Activated CD8-positive, alpha-beta memory T cell treated with anti-CD3 and anti-CD28 coated beads for 48 hours (primary cell): ENCODE measurements around the gene GSN.

Experiments used
- DNase-seq, 3 experiments: peaks; one replicate each; pipeline ENCODE4 v3.0.0-alpha.2; 2020; ENCODE audit warnings: low read depth in 2 of 3, low spot score in 2 of 3

GSN gene

DNA sequence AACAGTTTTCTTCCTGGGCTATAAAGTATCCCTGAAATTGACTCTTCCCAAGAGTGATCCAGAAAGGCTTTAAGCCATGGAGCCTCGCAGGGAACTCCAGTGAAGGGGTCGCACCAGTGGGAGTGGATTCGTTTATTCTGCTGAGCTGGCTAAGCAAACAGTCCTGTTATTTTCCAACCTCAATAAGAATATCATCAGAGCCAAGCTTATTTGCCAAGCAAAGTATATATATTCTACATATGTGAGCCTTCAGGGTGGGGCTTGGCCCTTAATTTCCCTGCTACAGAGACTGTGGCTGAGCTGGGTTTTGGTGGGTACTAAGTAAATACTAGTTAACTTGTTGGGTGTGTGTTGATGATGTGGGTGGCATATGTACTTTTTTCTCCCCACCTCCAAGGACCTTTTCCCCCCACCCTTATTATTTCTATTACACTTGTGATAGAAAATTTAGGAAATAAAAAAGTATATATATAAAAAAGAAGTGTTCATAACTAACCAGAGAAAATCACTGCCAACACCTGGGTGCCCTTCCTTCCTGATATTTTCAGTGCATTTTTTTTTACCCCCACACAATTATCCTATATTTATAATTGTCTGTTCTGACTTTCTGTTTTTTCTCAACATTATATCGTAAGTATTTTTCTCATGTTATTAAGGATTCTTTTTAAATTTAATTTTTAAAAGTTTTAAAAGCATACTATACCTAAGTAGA lies 5.3 kb downstream of the GSN start:
- DNase-seq, result no peak

DNA sequence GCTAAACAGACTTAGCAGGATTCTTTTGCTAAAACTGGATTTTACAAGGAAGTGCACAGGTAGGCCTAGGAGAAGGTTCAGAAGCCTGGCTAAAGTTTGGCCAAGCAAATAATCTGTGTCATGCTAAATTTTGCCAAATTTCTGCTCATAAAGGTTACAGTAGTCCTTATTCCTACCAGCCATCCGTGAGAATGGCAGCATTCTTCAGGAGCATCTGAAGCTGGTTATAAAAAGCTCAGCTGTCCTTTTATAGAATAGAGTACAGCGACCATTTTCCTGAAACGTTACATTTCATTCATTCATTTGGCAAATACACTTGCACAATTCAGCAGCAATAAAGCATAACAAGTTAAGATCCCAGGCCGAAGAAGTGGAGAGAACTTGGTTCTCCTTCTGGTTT lies 6.9 kb downstream of the GSN start:
- DNase-seq, result no peak

DNA sequence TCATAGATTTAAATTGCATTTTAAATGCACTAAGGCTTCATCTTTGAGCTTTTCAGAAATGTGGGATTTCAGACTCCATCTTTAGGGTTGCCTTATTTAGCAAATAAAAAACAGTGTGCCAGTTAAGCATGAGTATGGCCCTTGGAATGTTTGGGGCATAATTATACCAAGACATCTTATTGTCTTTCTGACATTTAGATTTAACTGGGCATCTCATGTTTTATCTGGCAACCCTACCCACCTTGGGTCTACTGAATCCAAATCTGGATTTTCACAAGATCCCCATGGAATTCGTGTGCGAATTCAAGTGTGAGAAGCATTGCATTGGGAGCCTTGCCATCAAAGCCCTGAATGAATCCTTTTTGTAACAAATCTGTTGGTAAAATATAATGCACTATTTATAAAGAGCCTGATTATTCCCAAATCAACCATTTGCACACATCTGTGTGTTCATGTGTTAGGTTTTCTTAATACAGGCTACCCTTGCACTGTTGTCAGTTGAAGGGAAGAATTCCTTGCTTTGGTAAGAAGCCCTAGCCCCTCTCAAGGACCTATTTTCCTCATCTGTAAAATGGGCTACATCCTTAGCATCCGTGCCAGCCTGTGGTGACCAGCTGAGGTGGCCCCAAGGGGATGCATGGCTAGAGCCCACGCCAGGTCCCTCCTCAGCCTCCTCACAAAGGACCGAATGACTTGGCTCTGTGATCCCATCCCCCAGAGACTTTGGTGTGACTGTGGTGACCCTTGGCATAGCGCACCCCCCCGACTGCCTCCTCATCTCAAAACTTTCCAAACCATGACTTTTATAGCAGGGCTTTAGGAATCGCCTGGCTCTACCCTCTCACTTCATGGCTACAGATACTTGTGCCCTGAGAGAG lies 8.1 kb downstream of the GSN start:
- no peak for DNase-seq

DNA sequence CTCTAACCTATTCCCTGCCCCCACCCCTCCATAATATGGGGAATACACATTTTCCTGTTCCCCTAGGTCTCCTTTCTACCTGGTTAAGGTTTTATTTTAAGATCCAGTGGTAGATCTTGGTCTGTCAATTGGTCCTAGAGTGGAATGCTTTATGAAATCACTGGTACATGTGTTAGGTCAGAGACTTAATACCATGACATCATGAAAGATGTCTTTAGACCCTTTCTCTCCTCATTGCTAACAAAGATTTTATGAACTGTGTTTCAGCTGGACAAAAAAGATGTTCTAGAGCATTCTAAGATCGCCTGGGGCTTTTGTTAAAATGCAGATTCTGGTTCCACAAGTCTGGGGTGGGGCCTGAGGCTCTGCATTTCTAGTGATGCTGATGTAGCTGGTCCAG lies 9.1 kb downstream of the GSN start:
- DNase-seq, result no peak

DNA sequence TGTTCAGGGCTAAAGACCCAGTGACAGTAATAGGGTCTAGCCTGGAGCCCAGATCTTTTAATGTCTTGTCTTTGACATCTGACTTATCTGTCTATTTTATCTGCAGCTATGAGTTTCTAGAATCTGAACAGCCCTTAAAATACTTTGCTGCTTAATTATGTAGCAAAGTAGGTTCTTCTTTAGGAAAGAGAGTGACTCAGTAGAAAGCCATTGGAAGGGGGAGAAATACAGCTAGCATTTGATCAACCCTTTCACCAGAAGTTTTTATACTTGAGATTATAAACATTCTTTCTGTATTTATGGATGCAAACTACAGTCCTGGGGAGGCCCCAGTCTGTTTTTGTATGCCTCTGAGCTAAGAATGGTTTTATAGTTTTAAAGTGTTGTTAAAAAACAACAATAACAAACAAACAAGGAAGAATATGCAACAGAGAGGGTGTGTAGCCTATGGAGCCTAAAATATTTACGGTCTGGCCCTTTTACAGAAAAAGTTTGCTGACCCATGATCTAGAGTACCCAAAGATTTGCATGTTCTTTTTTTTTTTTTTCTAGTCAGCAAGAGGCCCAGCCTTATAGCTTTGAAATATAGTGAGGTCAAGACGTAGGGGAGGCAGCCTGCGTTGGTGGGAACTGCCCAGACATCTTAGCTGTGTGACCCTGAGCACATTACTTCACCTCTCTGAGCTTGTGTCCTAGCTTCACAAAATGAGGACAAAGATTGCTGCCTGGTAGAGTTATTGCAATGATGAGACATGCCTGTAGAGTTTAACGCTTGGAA lies 9.7 kb downstream of the GSN start:
- no peak for DNase-seq

DNA sequence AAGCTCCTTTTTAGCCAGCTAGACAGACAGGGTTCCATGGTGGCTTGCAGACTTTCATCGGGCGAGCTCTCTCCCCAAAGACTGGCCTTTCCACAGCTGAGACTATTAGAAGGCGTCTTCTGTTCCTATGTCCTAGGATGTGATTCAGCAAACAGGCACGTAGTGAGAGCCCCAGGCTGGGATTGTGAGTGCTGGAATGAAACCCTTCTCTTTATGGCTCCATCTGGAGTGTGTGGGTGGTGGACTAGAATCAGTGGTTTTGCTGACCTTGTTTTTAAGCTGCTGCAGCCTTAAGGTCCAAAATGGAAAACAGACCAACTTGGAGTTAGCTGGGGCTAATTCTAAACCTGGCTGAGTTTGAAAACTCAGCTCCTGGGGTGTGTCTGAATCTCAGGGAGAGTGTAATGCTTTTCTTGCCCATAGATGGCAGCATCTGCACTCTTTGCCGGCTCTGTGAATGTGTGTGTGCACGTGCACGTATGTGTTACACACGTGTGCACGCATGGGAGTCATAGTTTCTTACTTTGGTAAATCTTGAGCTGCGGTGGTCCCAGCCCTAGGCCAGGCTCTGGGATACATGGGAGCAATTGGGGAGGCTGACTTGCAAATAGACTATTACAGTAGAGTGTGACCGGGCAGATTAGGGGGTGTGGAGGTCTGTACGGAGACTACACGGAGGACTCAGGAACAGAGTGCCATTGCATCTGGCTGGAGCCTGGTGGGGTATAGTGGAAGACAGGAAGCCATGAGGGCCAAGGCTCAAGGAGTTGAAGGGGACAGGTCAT lies 10.7 kb downstream of the GSN start:
- DNase-seq, result no peak

DNA sequence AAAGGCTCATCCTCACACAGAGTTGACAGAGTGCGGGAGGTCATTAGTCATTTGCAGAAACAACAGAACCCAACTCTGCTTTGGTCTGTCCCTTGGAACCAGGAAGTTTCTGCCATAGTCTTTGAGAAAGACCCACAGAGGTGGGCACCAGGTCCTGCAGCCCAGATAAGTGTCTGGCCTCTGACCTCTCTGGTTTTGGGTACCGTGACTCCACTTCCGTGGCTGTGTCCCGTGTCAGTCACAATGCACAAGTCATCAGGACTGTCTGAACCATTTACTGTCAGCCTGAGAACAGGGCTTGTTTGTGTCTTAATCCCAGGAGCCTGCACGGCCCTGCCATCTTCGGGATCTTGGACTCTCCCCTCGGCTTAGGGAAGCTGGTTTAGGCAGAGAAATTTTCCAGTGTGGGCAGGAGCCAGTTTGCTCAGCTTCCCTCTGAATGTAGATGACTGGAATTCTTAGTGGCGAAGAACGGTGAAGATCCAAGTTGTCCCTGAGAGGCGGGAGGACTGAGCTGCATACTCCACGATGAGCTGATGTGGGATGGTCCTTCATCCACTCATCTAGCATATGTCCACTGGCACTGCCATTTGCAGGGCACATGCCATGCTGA lies 11.9 kb downstream of the GSN start:
- no peak for DNase-seq

DNA sequence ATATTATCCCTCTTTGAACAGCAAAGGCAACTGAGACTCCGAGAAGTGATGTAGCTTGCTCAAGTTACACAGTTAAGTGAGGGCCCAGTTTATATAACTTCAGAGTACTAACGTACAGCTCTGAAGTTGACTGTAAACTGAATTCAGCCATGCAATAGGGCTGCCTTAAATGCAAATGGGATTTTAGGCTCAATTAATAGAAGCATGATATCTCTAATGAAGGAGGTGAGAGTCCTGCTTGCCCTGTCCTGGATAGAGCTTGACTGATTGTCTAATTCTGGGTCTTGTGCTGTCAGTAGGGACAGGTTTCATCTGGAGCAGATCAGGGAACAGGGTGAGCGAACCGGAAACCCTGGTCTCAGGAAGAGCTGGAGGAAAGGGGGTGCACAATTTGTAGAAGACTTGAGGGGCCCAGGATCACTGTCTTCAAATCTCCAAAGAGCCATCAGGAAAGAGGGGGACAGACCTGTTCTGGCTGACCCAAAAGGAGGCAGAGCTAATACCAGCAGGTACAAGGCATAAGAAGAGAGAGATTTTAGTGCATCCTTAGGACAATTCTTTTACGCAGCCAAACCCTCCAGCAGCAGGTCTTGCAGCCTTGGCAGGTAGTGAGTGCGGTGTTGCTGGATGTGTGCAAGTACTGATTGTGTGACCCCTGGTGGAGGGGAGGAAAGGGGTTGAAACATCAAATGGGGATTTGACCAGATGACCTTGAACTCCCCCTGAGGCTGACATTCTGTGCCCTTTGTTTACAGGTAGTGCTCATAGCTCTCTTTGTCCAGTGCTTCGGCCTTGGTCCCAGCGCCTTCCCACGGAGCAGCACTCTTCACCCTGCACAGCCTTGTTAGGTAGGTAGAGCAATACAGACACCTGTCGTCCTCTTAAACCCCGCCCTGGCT lies 13.0 kb downstream of the GSN start:
- no peak for DNase-seq

DNA sequence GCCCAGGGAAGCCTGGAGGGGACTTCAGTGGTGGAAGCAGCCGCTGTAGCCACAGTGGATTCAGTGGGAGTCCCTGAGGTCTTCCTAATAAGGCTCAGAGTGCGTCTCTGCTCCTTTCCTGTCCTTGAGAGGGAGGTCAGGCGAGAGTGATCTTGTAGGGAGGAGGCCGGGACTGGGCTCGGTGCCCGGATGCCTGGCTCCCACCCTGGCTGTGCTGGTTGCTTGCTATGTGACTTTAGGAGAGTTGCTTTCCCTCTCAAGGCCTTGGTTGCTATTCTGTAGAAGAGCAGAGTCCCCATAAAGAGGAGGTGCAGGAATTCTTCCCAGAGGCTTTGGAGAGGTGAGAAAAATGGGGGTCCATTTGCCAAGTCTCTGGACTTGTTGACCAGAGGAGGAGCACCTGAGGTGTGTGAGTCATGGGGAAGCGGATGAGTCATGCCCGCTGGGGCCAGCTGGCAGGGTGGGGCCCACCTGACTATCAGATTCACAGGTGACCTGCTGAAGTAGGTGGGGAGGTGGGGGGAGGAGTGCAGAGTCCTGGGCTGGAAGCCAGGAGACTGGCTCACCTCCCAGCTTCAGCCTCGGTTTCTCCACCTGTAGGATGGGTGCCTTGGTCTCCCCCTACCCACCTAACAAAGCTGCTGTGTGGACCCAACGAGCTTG lies 13.8 kb downstream of the GSN start:
- no peak for DNase-seq

DNA sequence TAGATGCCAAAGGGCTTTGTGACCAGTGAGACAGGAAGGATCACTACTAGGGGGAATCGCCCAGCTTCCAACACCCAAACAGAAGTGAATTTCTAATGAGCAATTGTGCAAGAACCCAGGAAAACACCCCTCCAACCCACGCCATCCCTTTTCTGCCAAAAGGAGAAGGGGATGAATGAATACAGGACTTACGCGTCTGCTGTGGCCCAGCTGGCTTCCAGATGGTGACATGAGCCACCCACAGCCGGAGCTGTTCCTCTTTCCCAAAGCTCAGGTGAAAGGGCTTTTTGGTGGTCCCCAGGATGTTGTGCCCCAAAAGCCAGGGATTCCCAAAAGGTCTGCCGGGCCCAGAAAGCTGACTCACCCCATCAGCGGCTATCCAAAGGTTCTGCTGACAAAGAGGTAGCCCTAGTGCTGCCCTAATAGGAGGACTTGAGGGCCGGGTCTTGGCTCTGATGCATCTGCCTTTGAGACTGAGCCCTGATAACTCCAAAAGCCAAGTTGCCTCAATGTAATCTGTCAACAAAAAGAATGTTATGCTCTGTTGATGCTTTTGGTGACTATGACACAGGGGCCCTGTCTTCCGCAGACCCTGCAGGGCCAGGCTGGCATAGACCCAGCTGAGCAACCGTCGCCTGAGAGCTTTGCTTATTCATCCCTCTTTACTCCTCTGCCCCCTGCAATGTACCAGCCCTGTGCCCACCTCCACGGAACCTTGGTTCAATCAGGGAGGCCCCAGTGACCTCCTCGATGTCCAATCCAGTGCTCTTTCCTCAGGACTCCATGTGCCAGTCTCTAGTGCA lies 14.5 kb downstream of the GSN start:
- no peak for DNase-seq

DNA sequence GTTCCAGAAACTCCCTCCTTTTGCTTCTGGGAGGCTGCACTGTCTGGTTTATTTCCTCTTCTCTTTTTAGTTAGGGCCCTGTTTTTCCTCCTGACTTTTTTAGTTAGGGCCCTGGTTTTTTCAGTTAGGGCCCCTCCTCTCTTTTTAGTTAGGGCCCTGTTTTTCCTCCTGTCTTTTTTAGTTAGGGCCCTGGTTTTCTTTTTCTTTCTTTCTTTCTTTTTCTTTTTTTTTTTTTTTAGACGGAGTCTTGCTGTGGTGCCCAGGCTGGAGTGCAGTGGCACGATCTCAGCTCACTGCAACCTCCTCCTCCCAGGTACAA lies 15.1 kb downstream of the GSN start:
- no peak for DNase-seq

DNA sequence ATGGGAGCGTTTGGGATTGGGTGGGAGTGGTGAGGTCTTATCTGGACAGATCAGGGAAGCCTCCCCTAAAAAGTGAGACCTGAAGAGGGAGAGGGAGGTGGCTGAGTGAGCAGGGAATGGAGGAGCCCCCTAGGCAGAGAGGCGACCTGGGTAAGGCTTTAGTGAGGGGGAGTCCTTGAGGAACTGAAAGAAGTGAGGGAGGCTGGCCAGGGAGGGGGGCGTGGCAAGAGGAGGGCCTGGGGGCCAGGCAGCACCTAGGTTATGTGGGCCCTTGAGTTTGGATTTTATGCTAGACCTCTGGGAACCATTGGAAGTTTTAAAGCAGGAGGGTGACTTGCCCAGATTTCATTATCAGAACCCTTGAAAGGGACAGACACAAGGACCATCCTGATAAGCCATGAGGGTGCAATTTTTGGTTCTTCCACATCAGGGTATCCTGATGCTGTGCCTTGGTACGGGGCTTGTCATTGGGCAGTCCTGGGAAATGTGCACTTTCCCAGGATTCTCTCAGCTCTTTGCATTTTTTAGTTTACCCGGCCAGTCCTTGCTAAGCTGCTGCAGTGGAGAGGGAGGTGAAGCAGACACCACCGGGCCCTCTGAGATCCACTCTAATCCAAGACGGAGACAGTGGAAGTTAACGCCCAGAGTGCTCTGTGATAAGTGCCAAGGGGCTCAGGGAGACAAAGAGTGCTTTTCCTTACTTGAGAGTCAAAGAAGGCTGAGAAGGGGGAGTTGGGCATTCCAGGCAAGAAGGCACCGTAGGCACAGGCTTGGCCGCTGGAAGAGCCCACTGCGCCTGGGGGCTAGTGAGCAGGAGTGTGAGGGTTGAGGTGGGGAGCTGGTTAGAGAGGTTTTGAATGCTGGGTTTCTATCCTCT lies 16.1 kb downstream of the GSN start:
- DNase-seq, result no peak

DNA sequence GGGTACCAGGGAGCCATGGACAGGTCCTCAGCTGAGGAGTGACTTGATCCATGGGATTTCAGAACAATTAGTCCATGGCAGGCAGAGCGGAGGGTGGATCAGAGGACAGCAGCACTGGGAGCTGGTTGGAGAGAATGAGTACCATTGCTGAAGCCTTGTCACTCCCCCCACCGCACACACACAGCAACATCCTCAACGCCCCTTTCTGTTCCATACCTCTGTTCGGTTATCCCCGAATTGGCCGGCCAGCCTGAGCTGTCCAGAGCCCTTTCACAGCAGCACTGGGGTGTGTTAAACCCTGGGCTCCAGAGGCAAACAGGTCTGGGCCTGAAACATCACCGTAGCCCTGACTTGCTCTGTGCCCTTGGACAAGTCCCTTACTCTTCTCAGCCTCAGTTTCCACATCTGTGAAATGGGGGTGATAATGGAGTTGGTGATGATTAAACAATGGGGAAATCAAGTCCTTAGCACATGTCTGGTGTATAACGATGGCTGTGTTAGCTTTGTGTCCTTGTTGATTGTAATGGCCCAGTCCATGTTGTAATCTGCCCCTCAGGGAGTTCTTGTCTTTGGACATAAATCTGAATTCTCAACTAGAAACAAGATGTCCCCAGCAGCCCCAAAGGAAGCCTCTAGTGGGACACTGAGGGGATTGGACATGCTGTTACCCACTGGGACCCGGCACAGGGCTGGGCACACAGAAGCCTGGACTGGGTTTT lies 16.9 kb downstream of the GSN start:
- no peak for DNase-seq

DNA sequence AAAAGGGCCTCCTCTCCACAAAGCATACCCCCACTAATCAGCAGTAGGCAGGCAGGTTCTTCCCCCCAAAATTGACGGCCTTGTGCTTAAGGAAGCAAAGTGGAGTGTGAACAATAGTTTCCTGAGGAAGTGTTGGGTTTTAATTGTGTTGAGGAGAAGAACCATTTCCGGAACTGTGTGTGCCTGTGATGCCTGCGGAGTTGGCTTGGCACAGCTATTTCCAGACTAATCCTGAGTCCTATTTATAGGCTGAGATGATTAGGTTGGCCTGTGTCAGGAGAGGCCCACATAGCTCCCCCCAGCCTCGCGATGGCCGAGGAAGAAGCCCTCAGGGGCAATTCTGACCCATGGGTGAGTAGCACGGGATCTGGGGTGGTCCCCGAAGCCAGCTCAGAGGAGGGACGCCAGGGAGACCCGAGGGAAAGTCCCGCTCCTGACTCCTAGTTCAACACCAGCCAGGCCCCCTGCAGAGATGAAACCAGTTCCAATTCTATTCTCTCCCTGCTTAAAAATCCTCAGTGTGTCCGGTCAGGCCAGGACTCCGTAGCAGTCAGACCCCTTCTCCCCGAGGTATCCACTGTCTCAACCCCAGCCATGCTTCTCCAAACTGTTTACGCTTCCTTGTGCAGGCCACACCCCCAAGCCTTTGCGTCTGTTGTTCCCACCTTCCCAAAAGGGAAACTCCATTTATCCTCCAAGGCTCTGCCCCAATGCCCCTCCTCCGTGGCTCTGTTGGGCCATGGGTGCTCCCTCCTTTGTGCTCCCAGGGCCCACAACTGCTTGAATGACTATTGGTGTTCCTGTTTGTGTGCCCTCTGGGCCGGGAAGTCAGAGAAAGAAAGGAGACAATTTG lies 18.1 kb downstream of the GSN start:
- DNase-seq, result no peak

DNA sequence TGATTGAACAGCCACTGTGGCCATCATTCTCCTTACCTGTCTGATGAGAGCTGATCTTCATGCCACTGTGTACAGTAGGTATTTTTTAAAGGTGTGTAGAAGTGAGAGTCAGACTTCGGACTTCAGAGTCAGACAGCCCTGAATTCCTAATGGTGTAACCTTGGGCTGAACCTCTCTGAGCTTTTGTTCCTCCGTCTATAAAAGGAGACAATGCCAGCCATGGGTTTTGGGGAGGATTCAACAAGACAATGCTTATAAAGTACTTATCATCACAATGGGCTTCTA lies 18.7 kb downstream of the GSN start:
- DNase-seq, result no peak
